Sigmoid colon (tissue), 7 donors: ENCODE data around the gene IP6K3. TPM values are rescaled to one million over a fixed set of nuclear protein-coding genes. Genes with fewer than 3 reads are reported as not detected.
A peak's percentile ranks its signal among the peaks of the same experiment; 100 is the strongest.

Experiments
- DNase-seq: peaks from one replicate; pipeline ENCODE4 v3.0.0-alpha.2; 2019
- H3K27ac ChIP-seq, 4 donors: fragments of 200-600 bp; sonication (generic); one replicate each; pipeline ENCODE4 v1.5.1; 2016 to 2019; ENCODE audit warnings: mild to moderate bottlenecking in 1 of 4
- H3K27me3 ChIP-seq, 3 donors: fragments of 200-600 bp; sonication (generic); one replicate each; pipeline ENCODE4 v1.5.1; 2019; ENCODE audit warnings: mild to moderate bottlenecking in 1 of 3
- H3K36me3 ChIP-seq, 4 donors: fragments of 200-600 bp; sonication (generic); one replicate each; pipeline ENCODE4 v1.5.1; 2016 to 2019
- H3K4me1 ChIP-seq, 4 donors: fragments of 200-600 bp; sonication (generic); one replicate each; pipeline ENCODE4 v1.5.1; 2017 to 2019
- H3K4me3 ChIP-seq, 4 donors: fragments of 200-600 bp; sonication (generic); one replicate each; pipeline ENCODE4 v1.5.1; 2017 to 2019; ENCODE audit warnings: mild to moderate bottlenecking in 2 of 4, moderate library complexity in 1 of 4
- H3K9me3 ChIP-seq, 4 donors: fragments of 200-600 bp in 3 of 4; sonication (generic) in 3 of 4; one replicate each; pipeline versions ENCODE4 v1.5.1 to v1.6.1; 2013 to 2019
- CTCF ChIP-seq, 4 experiments: fragments of 450-650 bp in 3 of 4; fragments of 200-600 bp in 1 of 4; IDR thresholded peaks; one replicate each; pipeline ENCODE4 v1.5.1; 2016 to 2019; ENCODE audit warnings: antibody characterized with exemption in 4 of 4, mild to moderate bottlenecking in 3 of 4, moderate library complexity in 2 of 4
- EP300 ChIP-seq, 4 donors: sonication (generic); formaldehyde crosslinking; IDR thresholded peaks; one replicate each; pipeline ENCODE4 v1.6.1; 2017; ENCODE audit warnings: antibody characterized with exemption in 4 of 4
- POLR2A ChIP-seq, 2 donors: fragments of 450-650 bp; IDR thresholded peaks; one replicate each; pipeline ENCODE4 v1.6.1; 2016; ENCODE audit warnings: antibody characterized with exemption in 2 of 2, mild to moderate bottlenecking in 2 of 2, moderate library complexity in 2 of 2
- POLR2AphosphoS5 ChIP-seq, 4 donors: sonication (generic); formaldehyde crosslinking; IDR thresholded peaks; one replicate each; pipeline ENCODE4 v1.6.1; 2017; ENCODE audit warnings: antibody characterized with exemption in 4 of 4
- WGBS, 2 donors: extraction: QIAGEN DNeasy Blood & Tissue Kit; methylation state at CpG; one replicate each; pipeline ENCODE4 v1.1.7; 2013; 5-methylcytosine and 5-hydroxymethylcytosine counted together
- intact Hi-C: fragments of 100-400 bp; cut with DNase I; formaldehyde crosslinking; loops from one replicate; pipeline ENCODE4 v1.15.1; 2023
- polyA plus RNA-seq, 3 donors: library from polyadenylated mRNA; stranded (reverse); fragments of 200-250 nt; gene quantifications; one replicate each; pipeline ENCODE4 v1.2.3, GENCODE V29; 2013
- total RNA-seq, 4 donors: library from RNA; depleted of rRNA; stranded (reverse); fragments of >200 nt; gene quantifications; one replicate each; pipeline ENCODE4 v1.1.0, GENCODE V29; 2016
- donor health status: healthy with polysubstance abuse.
- donor health status: Bipolar disorder and iron deficiency.
- donor health status: healthy.

IP6K3 gene
- total and polyA plus RNA-seq, 7 donors, result 0.46 to 10.3 (median 4.9) TPM

DNA sequence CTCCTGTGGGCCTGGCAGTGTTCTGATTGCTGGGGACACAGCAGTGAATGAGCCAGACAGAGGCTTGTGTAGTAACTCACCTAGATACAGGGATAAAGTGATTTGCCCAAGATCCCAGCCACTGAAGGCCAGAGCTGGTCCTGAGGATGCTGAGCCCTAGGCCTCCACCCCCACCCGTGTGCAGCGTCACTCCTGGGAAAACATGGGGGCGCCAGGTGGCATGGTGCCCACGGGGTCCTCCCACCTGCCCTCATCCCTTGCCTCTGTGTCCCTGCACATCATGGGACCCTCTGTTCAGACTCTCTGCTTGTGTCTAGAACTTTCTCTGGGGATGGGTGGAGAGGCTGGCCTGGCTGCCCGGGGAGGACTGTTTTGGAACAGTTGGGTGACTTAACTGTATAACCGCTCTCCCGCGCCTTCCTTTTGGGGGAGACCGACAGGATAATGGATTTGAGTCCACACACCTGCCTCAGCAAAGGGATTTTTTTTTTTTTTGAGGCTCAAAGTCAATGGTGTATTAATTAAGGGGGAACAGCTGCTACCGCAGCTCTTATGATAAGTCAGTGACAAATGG, 22.6 kb upstream of the IP6K3 start:
- TF ChIP-seq EP300 (IDR thresholded peaks at IDR 0.05) (no peak), CTCF (IDR thresholded peaks at IDR 0.05) (no peak), POLR2A (IDR thresholded peaks at IDR 0.05) (no peak)
- H3K9me3 ChIP-seq, result no peaks in the 10 kb centered on the region
- peaks cover 0 to 43% (median 36%) of the 10 kb centered on the region in 4 donors for H3K4me1 ChIP-seq
- WGBS, 2 donors, result 73 to 87% methylated on average over 10 of the region's 10 CpGs
- no peak overlapping the region for H3K4me3 ChIP-seq
- H3K27ac ChIP-seq, result no peak overlapping the region
- H3K27me3 ChIP-seq, result peaks cover 0 to 9% (median 0%) of the 10 kb centered on the region in 3 donors
- no peak for DNase-seq
- intact Hi-C loops, result no loop called here
- peaks cover 9 to 23% (median 20%) of the 10 kb centered on the region in 4 donors for H3K36me3 ChIP-seq

DNA sequence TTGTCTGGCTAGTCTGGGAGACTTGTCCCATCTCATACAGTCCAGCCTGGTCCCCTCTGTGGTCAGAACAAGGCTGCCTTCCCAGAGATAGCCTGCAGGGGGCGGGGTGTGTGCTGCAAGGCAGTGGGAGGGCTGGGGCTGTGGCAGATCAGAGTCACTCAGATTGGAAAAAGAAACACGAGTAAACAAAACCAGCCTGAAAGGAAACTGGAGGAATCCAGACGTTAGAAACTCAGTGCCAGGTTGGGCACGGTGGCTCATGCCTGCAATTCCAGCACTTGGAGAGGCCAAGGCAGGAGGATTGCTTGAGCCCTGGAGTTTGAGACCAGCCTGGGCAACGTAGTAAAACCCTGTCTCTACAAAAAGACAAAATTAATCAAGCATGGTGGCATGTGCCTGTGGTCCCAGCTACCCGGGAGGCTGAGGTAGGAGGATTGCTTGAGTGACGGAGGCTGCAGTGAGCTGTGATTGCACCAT, 22.0 kb upstream of the IP6K3 start:
- peaks cover 0 to 9% (median 0%) of the 10 kb centered on the region in 3 donors for H3K27me3 ChIP-seq
- TF ChIP-seq EP300 (IDR thresholded peaks at IDR 0.05), result no peak
- no peak for TF ChIP-seq POLR2AphosphoS5 (IDR thresholded peaks at IDR 0.05)
- TF ChIP-seq CTCF (IDR thresholded peaks at IDR 0.05), result peak; percentile 55 to 81 (median 66)
- TF ChIP-seq POLR2A (IDR thresholded peaks at IDR 0.05), result no peak
- no peaks in the 10 kb centered on the region for H3K9me3 ChIP-seq
- WGBS, 2 donors, result 22 to 33% methylated on average over 7 of the region's 7 CpGs
- intact Hi-C loops, result no loop called here
- no peak overlapping the region for H3K27ac ChIP-seq
- H3K36me3 ChIP-seq, result peaks cover 6 to 17% (median 16%) of the 10 kb centered on the region in 4 donors
- H3K4me1 ChIP-seq, result peaks cover 0 to 43% (median 36%) of the 10 kb centered on the region in 4 donors
- peak; percentile 86 for DNase-seq
- H3K4me3 ChIP-seq, result no peak overlapping the region

DNA sequence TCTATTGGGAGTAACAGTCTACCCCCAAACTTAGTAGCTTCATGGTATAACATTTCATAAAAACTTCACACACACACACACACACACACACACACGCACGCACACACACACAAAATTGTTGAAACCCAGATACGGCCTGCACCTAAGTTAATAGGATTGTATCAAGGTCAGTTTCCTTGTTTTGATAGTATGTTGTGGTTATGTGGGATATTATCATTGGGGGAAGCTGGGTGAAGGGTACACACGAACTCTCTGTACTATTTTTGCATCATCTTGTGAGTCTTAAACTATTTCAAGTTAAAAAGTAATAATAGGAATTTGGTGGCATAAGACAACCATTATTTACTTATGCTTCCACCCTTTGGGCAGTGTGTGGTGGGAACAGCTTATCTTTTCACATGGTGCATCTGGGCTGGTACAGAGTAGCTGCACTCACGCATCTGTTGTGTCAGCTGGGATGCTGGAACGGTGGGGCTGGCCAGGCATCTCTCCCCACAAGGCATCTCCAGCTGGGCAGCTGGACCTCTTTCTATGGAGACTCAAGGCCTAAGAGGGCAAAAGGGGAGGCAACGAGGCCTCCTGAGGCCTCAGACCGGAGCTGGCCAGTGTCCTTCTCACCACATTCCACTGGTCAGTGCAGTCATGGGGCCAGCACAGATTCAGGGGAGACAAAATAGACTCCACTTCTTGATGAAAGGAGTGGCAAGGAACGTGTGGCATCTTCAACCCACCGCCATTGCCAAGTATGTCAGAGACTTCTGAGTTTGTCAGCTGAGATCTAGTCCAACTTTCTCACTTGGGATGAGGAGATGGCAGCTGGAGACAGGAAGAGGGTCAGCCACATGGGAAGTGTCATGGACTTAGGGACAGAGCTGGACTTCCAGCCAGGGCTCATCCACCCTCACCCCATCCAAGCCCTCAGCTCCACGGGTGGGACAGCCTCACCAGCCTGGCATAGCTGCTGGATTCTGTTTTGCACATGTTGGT, 20.5 kb upstream of the IP6K3 start:
- intact Hi-C loops, result no loop called here
- Histone ChIP-seq H3K4me3 (no peak overlapping the region), H3K27ac (no peak overlapping the region), H3K27me3 (peaks cover 0 to 9% (median 0%) of the 10 kb centered on the region in 3 donors), H3K4me1 (peaks cover 0 to 40% (median 34%) of the 10 kb centered on the region in 4 donors), H3K36me3 (peaks cover 0 to 3% (median 2%) of the 10 kb centered on the region in 4 donors), H3K9me3 (no peaks in the 10 kb centered on the region)
- WGBS, 2 donors, result 77% methylated on average over 11 of the region's 11 CpGs
- no peak for TF ChIP-seq EP300 (IDR thresholded peaks at IDR 0.05)
- no peak for TF ChIP-seq CTCF (IDR thresholded peaks at IDR 0.05)
- no peak for TF ChIP-seq POLR2A (IDR thresholded peaks at IDR 0.05)
- no peak for TF ChIP-seq POLR2AphosphoS5 (IDR thresholded peaks at IDR 0.05)
- no peak for DNase-seq

GRCh38 chr6:33765368-33765767, 18.7 kb upstream of the IP6K3 start:
- H3K9me3 ChIP-seq, result no peaks in the 10 kb centered on the region
- no peaks in the 10 kb centered on the region for H3K36me3 ChIP-seq
- WGBS, 2 donors, result 95 to 96% methylated on average over 9 of the region's 9 CpGs
- H3K27ac ChIP-seq, result no peak overlapping the region
- H3K4me1 ChIP-seq, result peaks cover 0 to 35% (median 26%) of the 10 kb centered on the region in 4 donors
- intact Hi-C loops, result no loop called here
- no peak for TF ChIP-seq POLR2A (IDR thresholded peaks at IDR 0.05)
- no peak for TF ChIP-seq POLR2AphosphoS5 (IDR thresholded peaks at IDR 0.05)
- no peak for TF ChIP-seq EP300 (IDR thresholded peaks at IDR 0.05)
- TF ChIP-seq CTCF (IDR thresholded peaks at IDR 0.05), result no peak
- DNase-seq, result no peak
- peaks cover 0 to 9% (median 0%) of the 10 kb centered on the region in 3 donors for H3K27me3 ChIP-seq
- H3K4me3 ChIP-seq, result no peak overlapping the region
